Measurements from ENCODE around the gene CACNA1I.

GRCh38 chr22:39627865-39628562 is 57.5 kb downstream of the CACNA1I start:
- TF ChIP-seq CTCF (IDR thresholded peaks at IDR 0.05) = no peak
- no peak for TF ChIP-seq POLR2A (IDR thresholded peaks at IDR 0.05)

Data from body of pancreas (tissue), 4 donors.